DMS 273 (cell line): ENCODE data around the gene CNPY2.

Experiments used
- DNase-seq: peaks from one replicate; lab custom pipeline; 2025; ENCODE audit not compliant: unreplicated experiment; lab: John Stamatoyannopoulos, UW

Gene CNPY2

GRCh38 chr12:56260921-56261320, 54.9 kb downstream of the CNPY2 start:
- no peak for DNase-seq

GRCh38 chr12:56260380-56260779, 55.4 kb downstream of the CNPY2 start:
- DNase-seq = no peak
